ENCODE data around the gene CLIC3.

The CLIC3 gene

DNA sequence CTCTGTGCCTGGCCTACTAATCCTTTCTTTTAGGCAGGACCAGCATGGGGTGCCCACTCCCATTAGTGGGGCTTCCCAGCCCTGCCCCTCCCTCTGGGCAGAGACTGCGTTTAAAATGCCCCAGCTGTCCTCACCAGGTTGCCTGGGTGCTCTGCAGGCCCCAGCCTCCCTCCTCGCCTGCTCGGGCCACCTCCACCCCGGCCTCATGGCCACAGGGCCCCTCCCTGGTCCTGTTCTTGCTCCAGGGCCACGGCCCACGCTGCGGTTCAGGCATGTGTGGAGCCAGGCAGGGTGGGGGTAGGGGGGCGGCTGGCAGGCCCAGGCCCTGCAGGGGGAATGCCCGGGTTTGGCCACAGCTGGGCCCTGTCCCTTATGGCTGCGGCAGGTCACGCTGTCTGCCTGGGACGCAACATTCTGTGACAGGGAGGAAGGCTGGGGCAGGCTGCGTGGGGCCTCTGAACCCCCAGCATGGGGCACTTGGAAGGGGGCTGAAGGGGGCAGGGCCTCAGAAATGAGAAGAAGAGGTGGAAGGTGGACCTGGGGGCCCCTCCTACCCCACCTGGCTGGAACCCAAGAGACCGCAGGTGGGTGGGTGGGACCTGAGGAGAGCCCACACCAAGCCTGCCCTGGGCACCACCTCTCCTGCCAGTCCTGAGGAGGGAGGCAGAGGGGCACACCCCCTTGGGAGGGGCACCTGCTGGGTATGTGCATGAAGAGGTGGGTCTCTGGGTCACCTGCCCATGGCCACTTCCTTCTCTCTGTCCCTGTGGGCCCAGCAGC is 44.6 kb downstream of the CLIC3 start, which contains the start of gene LCN12:
Gene LCN12 (plus strand): TSS at position 733 of the 780 bp plus-strand sequence. CDS start 55 bp downstream, outside the sequence.
- DNase-seq (ENCODE audit: low read depth in 2 of 2): no peak

DNA sequence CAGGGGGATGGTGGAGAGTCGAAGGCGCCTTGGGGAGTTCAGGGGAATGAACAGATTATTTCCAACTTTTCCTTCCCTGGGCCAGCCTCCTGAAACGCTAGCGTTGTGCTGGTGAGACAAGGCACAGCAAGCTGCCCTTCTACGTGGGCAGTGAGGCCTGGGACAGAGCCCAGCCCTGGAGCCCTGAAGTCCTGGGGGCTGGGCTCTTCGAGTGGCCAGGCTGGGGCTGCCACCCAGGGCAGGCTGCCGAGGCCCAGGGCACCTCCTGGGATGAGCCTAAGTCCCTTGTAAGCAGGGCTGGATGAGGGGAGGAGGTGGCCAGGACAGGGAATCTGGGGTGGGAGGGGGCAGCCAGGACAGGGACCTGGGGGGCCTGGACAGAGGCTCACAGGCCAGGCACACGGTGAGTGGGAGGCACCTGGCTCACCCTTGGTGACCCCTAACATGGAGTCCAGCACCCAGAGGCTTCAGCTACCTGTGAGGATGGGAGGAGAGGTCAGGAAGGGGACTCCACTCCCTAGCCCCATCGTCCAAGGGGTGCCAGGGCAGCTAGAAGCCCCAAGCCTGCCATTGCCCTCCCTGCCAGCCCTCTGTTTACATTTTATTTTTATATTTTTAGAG is 45.6 kb downstream of the CLIC3 start:
- DNase-seq (ENCODE audit: low read depth in 2 of 2): no peak

DNA sequence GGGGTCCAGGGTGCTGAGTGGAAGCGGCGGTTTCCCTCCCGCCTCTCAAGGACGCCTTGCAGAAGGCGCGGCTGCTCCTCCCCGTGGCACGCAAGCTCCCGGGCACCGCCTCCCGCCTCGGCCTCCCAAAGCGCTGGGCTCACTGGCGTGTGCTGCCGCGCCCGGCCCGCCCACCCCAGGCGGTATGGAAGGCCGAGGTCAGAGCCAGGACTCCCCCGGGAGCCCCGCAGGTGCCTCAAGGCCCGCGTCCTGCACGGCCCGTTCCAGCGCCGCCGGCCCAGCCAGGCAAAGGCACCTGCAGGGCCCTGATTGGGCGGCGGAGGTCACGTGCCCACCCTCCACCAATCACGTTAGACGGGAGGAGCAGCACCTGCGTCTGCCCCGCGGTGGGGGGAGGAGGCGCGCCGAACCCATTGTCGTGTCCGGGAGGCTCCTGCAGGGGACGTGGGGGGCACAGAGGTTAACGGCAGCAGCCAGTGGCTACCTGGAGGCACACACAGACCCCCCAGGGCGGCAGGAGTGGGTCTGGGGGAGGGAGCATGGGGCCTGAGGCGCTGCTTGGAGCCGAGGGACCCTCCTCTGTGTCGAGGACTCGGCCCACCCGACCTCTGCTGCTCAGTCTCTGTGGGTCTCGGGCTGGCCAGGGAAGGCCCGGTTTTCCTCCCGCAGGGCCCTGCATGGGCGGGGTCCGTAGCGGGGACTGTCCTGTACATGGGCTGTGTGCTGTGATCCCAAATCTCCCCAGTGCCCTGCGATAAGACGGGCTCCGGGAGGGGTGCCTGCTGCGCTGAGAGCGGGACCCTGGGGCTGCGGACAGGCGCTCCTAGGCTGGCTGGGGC is 46.3 kb downstream of the CLIC3 start:
- peak; percentile 93 to 95 for DNase-seq (ENCODE audit: low read depth in 2 of 2)

DNA sequence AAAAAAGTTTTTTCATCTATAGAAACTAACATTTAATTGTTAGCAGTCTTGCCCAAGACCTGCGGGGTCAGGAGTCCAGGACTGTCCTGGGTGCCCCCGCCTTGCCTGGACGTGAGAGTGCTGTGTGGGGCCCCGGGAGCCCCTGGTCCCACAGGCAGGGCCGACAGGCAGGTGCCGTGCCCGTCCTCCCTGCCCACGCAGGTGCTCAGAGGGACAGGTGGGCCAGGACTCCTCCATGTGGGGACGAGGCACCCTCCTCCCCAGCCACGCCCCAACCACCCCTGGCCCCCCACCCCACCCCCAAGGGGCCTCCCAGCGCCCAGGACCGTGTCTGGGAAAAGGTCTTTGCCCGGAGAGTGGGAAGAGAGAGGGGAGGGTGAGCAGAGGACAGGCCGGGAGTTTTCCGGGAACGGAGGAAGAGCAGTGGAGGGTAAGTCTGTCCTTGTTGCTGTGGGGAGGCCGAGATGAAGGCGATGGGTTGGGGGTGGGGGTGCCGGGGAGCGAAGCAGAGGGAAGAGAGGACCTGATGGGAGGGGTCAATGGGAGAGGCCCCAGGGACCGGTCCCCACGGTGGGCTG is 47.0 kb downstream of the CLIC3 start:
- DNase-seq (ENCODE audit: low read depth in 2 of 2): no peak

DNA sequence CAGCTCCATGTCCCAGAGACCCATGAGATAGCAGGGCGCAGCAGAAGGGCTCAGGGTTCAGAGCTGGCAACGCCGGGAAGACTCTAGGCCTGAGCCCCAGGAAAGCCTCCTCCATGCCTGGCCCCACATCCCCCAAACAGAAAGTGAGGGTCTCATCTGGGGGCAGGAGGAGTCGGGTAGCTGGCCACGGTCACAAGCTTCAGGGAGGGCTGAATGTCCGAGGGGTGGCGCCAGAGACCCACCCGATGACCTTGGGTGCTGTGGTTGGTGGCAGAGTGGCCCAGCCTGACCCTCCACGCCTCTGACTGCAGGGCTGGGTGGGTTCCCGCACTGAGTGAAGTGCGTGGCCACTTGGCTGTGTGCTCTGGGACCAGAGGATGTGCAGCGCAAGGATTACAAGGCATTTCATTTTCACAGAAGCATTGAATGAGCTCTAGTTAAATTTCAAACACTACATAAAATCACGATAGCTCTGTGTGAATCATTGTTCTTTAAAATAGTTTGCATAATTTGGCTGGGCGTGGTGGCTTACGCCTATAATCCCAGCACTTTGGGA is 48.3 kb downstream of the CLIC3 start:
- no peak for DNase-seq (ENCODE audit: low read depth in 2 of 2)

DNA sequence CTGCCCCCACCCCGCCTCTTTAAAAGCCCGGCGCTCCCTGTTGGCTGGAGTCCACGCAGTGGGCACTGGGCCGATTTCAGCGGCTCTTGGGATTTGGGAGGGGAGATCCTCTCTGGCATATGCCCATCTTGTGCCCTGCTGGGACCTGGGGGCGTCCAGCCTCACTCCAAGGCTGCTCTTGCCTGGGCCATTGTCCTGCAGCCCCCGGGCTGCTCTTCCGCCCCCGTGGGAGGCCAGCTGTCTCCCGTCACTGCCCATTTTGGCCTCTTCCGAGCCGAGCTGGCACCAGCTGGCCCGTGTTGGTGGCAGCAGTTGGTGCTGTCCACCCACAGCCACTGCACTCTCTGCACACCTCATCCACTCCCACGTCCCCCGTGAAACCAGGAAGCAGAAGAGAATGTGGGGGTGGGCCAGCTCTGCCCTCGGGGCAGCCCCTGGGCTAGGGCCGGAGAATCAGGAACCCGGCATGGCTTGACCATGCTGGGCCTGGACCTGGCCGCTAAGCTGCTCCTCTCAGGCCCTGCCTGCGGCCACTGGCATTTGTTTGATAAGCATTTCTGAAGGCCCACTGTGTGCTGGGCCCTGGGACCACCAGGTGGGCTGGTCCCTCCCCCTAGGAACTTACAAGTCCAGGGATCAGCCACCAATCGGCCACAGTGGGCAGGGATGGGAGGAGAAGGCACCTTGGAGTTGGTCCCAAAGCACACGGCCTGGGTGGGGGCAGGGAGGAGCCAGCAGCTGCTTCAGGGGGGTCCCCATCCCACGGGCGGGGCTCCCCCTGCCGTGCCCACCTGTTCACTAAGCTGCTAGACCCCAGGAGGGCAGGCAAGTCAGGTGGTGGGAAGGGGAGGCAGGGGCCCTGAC is 49.1 kb downstream of the CLIC3 start:
- no peak for DNase-seq (ENCODE audit: low read depth in 2 of 2)

DNA sequence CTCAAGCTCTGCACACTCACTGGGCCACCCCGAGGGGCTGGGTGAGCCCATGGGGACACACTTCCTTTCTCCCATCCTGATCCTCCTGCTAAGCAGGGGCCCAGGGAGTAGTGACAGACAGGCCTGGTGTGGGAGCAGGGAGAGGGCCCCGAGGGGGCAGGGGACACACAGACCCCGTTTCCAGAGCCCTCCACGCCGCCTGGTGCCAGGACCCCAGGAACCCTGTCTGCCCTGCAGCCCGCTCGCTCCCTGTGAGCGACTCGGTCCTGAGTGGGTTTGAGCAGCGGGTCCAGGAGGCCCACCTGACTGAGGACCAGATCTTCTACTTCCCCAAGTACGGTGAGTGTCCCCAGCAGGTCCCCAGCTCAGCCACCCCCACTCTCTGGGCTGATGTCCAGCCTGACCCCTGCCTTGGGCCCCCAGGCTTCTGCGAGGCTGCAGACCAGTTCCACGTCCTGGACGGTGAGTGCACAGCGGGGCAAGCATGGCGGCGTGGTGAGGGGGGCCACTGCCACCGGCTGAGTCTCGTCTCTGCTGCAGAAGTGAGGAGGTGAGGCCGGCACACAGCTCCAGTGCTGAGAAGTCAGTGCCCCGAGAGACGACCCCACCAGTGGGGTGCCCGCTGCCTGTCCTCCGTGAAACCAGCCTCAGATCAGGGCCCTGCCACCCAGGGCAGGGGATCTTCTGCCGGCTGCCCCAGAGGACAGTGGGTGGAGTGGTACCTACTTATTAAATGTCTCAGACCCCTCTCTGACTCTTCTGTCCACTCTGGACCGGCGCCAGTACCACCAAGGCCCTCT is 49.9 kb downstream of the CLIC3 start:
- DNase-seq (ENCODE audit: low read depth in 2 of 2): no peak

DNA sequence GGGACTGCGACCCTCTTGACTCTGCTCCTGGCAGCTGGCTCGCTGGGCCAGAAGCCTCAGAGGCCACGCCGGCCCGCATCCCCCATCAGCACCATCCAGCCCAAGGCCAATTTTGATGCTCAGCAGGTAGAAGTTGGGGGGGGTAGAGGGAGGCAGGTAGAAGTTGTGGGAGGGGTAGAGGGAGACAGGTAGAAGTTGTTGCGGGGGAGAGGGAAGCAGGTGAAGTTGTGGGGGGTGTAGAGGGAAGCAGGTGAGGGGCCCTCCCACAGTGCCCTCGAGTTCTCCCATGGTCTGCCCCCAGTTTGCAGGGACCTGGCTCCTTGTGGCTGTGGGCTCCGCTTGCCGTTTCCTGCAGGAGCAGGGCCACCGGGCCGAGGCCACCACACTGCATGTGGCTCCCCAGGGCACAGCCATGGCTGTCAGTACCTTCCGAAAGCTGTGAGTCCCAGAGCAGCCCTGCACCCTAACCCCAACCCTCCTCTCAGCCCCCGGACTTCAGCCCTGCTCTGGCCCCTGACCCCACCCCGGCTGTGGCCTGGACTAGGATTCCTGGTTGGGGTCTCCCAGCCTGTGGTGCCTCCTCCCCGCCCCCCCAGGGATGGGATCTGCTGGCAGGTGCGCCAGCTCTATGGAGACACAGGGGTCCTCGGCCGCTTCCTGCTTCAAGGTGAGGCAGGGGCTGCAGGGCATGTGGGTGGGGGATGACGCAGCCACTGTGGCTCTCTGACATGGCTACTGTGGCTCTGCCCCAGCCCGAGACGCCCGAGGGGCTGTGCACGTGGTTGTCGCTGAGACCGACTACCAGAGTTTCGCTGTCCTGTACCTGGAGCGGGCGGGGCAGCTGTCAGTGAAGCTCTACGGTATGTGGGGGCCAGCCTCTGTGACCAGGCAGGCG is 50.8 kb downstream of the CLIC3 start:
- no peak for DNase-seq (ENCODE audit: low read depth in 2 of 2)
